Measurements from ENCODE around the gene G0S2.

The G0S2 gene

DNA sequence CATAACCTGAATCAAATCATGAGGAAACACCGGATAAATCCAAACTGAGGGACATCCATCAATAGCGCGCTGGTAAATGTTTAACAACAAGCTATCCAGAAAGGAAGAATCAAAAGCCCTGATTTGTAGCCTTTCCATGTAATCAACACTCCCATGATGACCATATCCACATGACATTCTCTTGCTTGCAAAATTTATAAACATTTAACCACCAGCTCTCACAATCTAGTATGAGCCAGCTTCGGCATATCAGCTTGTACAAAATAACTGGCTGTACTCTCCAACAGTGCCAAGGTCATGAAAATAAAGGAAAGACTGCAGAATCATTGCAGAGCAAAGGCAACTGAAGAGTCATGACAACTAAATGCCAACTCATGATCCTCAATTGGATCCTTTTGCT is 45.1 kb downstream of the G0S2 start:
- DNase-seq (ENCODE audit: low read depth), result no peak

DNA sequence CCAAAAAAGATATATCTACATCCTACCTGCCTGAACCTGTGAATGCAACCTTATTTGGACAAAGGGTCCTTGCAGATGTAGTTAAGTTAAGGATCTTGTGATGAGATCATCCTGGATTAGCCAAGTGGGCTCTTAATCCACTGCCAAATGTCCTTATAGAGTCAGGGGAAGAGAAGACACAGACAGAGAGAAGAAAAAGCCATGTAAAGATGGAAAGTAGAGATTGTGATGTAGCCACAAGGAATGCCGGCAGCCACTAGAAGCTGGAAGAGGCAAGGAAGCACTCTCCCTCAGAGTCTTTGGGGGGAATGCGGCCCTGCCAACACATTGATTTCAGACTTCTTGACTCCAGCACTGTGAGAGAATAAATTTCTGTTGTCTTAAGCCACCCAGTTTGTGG is 45.6 kb downstream of the G0S2 start:
- no peak for DNase-seq (ENCODE audit: low read depth)

DNA sequence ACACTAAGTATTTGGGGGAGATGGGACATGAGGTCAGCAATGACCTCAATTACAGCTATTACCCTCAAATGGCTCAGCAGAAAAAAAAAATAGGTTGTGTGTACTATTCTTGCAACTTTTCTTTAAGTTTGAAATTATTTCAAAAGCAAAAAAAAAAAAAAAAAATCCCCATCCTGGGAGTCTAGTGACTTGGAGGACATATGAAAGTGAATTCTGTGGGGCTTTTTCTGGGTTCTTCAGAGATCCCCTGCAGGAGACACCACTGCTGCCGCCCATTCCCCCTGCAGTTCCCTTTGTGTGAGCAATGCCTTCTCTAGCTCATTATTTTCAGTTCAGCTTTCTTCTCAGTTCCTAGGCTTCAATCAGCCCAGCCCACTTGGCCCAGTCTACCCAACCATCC is 46.1 kb downstream of the G0S2 start:
- no peak for DNase-seq (ENCODE audit: low read depth)

DNA sequence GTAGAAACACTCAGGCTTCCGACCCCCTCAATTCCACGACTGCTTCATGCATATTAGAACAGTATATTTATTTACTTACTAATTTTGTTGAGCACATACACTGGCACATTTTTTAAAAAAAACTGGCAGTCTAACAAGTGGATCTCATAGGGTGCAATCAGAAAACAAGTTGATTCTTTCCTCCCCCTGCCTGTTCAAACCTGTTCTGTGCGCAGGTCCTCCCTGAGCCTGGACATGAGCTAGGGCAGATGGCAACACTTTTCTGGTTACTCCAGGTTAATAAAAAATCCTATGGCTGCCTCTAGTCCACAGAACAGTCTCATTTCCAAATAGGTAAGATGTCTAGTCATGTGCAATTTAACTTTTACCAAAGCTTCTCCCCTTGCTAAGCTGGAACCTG is 48.1 kb downstream of the G0S2 start:
- DNase-seq (ENCODE audit: low read depth), result no peak

DNA sequence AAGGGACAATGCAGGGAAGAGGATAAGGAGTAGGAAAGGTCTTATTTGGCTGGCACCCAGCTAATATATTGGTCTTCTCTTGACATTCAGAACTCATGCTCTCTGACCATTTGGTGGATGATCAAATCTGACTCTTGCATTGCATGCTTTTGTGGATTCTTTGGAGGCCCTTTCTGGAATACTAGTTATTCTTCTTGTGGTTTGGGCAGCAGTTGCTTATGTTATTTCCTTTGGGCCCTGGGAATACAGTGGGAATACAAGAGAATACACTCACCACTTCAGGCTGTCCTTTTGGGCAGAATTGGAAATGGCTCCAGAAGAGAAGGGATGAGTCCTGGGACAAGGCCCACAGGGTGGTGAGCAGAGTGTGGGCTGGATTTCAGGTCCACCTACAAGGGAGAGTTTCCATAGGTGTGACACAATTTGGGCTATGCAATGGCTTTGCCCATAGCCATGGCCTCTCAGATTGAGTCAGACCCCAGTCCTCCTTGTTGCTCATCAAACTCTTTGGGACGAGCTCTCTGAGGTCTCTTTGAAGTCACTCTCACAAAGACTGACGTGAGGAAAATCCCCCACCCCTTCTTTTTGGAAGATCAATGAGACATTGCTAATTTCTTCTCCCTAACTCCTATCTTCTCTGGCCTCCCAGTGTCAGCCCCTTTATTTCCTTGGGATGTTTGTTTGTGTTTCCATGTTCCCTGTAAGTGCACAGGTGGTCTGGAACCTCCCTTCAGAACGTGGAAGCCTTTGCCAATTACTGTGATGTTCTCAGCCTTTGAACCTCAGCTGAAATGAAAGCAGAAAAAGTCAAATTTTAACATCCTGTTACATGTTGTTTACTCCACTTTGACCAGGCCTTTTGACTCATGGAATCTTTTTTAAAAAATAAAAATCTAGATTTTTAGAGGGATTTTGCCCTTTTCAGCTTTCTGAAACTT is 48.8 kb downstream of the G0S2 start:
- DNase-seq (ENCODE audit: low read depth), result no peak

Data from activated T-helper 9 cell treated with anti-CD3 and anti-CD28 coated beads, Interleukin-2, amount 50 U/mL, for 16 hours (primary cell).